K562 (cell line): ENCODE results near the gene ZNF385D. TPM values are rescaled to one million over a fixed set of nuclear protein-coding genes. Genes with fewer than 3 reads are reported as not detected.

Experiments
- ATAC-seq: fragments of 200-7000 bp; cut with Tn5 transposase; 3 replicates; pipeline ENCODE4 v1.9.1; 2020; ENCODE audit warnings: moderate library complexity
- BruUV-seq: library from RNA; stranded (reverse); fragments of 400-500 nt; replicated peaks from 2 replicates; lab custom pipeline; 2021; lab: Mats Ljungman, UMichigan
- CTCF ChIA-PET: fragments of 300-600 bp; formaldehyde crosslinking; extraction: SDS; loops from one replicate; lab custom pipeline; 2021; ENCODE audit warnings: low intra/inter-chr PET ratio; lab: Yijun Ruan, JAX
- POLR2A ChIA-PET: fragments of 300-600, 350-650 bp; sonication (Branson Sonifier 250); formaldehyde crosslinking; extraction: SDS; loops from one replicate; lab custom pipeline; 2021; ENCODE audit warnings: antibody characterized with exemption, inconsistent platforms; lab: Yijun Ruan, JAX
- DNase-seq, 4 experiments: peaks; one replicate each; pipeline versions ENCODE4 v3.0.0 to v3.0.0-alpha.2; 2011 to 2018; ENCODE audit warnings: low spot score in 3 of 4, mixed read lengths in 3 of 4; ENCODE audit errors: extremely low read depth in 1 of 4
- FAIRE-seq: peaks from 2 replicates; lab custom pipeline; 2011; peaks lifted over from hg19 to GRCh38; lab: Jason Lieb, UNC
- H2AFZ ChIP-seq: 2 replicates; pipeline ENCODE4 v1.6.0; 2011; ENCODE audit warnings: low read depth, low read length, control low read depth, inconsistent platforms
- H3K27ac ChIP-seq: fragments of 200-600 bp; 3 replicates; pipeline ENCODE4 v1.8.0; 2011; ENCODE audit warnings: low read depth, mild to moderate bottlenecking, control low read depth, inconsistent platforms, low read length, moderate library complexity, mixed read lengths; ENCODE audit errors: extremely low read depth
- H3K27me3 ChIP-seq, 2 experiments: fragments of 300-600 bp in 1 of 2; 2 replicates in 1 of 2; 3 replicates in 1 of 2; pipeline versions ENCODE4 v1.6.0 to v1.8.0; 2011; ENCODE audit warnings: inconsistent platforms in 2 of 2, low read length in 2 of 2, mild to moderate bottlenecking in 1 of 2, mixed read lengths in 1 of 2, moderate library complexity in 1 of 2; ENCODE audit not compliant: control insufficient read depth in 2 of 2, insufficient read depth in 2 of 2
- H3K36me3 ChIP-seq: fragments of 300-600 bp; 3 replicates; pipeline ENCODE4 v1.8.0; 2011; ENCODE audit warnings: mild to moderate bottlenecking, low read length, inconsistent platforms; ENCODE audit not compliant: control insufficient read depth, insufficient read depth
- H3K4me1 ChIP-seq, 2 experiments: fragments of 200-600 bp in 1 of 2; replicated peaks in 1 of 2; 2 replicates in 1 of 2; 3 replicates in 1 of 2; pipeline versions ENCODE4 v1.5.1 to v1.8.0; 2011; ENCODE audit warnings: inconsistent platforms in 2 of 2, low read length in 2 of 2, mild to moderate bottlenecking in 1 of 2, mixed read lengths in 1 of 2, moderate library complexity in 1 of 2; ENCODE audit not compliant: control insufficient read depth in 2 of 2, insufficient read depth in 2 of 2
- H3K4me2 ChIP-seq: 2 replicates; pipeline ENCODE4 v1.6.1; 2011; ENCODE audit warnings: low read length, control low read depth, inconsistent platforms, mixed read lengths; ENCODE audit not compliant: insufficient read depth
- H3K4me3 ChIP-seq: fragments of 200-600 bp; sonication (generic), shearing (Covaris generic); 2 replicates; pipeline ENCODE4 v1.5.1; 2016; ENCODE audit warnings: control low read depth, inconsistent platforms
- H3K79me2 ChIP-seq: fragments of 200-600 bp; 3 replicates; pipeline ENCODE4 v1.8.0; 2011; ENCODE audit warnings: low read length, inconsistent platforms; ENCODE audit not compliant: control insufficient read depth, insufficient read depth
- H3K9ac ChIP-seq, 2 experiments: 2 replicates each; pipeline versions ENCODE4 v1.6.0 to v1.6.1; 2011; ENCODE audit warnings: low read depth in 2 of 2, low read length in 2 of 2, control low read depth in 1 of 2, inconsistent platforms in 1 of 2, mild to moderate bottlenecking in 1 of 2, mixed read lengths in 1 of 2; ENCODE audit not compliant: insufficient read depth in 1 of 2
- H3K9me1 ChIP-seq: one replicate; pipeline ENCODE4 v1.6.0; 2011; ENCODE audit warnings: inconsistent platforms, mild to moderate bottlenecking, low read length, moderate library complexity; ENCODE audit not compliant: control insufficient read depth, insufficient read depth
- H3K9me3 ChIP-seq: replicated peaks from 2 replicates; pipeline ENCODE4 v1.5.1; 2011; ENCODE audit warnings: low read depth, low read length, inconsistent platforms; ENCODE audit not compliant: control insufficient read depth, insufficient read depth
- H4K20me1 ChIP-seq: replicated peaks from 2 replicates; pipeline ENCODE4 v1.6.1; 2011; ENCODE audit warnings: low read length, inconsistent platforms, mixed read lengths; ENCODE audit not compliant: control insufficient read depth, insufficient read depth
- ATF3 ChIP-seq, 2 experiments: fragments of 450-650 bp in 1 of 2; sonication (generic) in 1 of 2; formaldehyde crosslinking in 1 of 2; IDR thresholded peaks in 1 of 2; conservative IDR thresholded peaks in 1 of 2; 2 replicates each; pipeline versions ENCODE4 v1.6.1 to v1.8.1; 2016 to 2023; ENCODE audit warnings: mild to moderate bottlenecking in 2 of 2, moderate library complexity in 2 of 2, inconsistent platforms in 1 of 2, missing genetic modification reagents in 1 of 2
- CBX8 ChIP-seq: fragments of 200-600 bp; sonication (generic); IDR thresholded peaks from 2 replicates; pipeline ENCODE4 v1.6.1; 2012; ENCODE audit warnings: borderline replicate concordance, mixed run types, low read depth, mild to moderate bottlenecking, moderate library complexity, mixed read lengths, low read length, control low read depth, inconsistent platforms; ENCODE audit not compliant: poor library complexity, severe bottlenecking; ENCODE audit errors: extremely low read depth
- FOS ChIP-seq: IDR thresholded peaks from 3 replicates; pipeline ENCODE4 v1.6.1; 2011; ENCODE audit not compliant: insufficient read length; ENCODE audit errors: extremely low read depth
- FOXJ2 ChIP-seq: fragments of 200-800 bp; sonication (Bioruptor generic); IDR thresholded peaks from 2 replicates; pipeline ENCODE4 v1.6.1; 2016; ENCODE audit warnings: missing genetic modification characterization, missing compliant biosample characterization
- HCFC1 ChIP-seq: IDR thresholded peaks from 2 replicates; pipeline ENCODE4 v1.6.1; 2012; ENCODE audit warnings: low read depth, low read length, improper control_type of control experiment
- HMG20A ChIP-seq: fragments of 450-650 bp; formaldehyde crosslinking; conservative IDR thresholded peaks from 2 replicates; pipeline ENCODE4 v1.4.0; 2020; ENCODE audit warnings: mild to moderate bottlenecking, mixed read lengths
- HOMEZ ChIP-seq: fragments of 250-450 bp; sonication (Bioruptor Pico); IDR thresholded peaks from 2 replicates; pipeline ENCODE4 v1.4.0; 2020; ENCODE audit warnings: mild to moderate bottlenecking, moderate library complexity
- MEF2A ChIP-seq: IDR thresholded peaks from 2 replicates; pipeline ENCODE4 v1.6.1; 2011; ENCODE audit warnings: low read depth, mild to moderate bottlenecking, low read length, moderate library complexity; ENCODE audit not compliant: control insufficient read depth
- NCOA1 ChIP-seq: fragments of 450-650 bp; IDR thresholded peaks from 2 replicates; pipeline ENCODE4 v1.6.1; 2016; ENCODE audit warnings: low read depth
- RBM14 ChIP-seq: fragments of 200-400 bp; formaldehyde crosslinking; IDR thresholded peaks from 2 replicates; pipeline ENCODE4 v1.6.1; 2018; ENCODE audit warnings: low read depth, mild to moderate bottlenecking, low read length, moderate library complexity, borderline replicate concordance; ENCODE audit not compliant: insufficient read depth
- SAFB2 ChIP-seq: fragments of 200-400 bp; formaldehyde crosslinking; IDR thresholded peaks from 2 replicates; pipeline ENCODE4 v1.6.1; 2018; ENCODE audit warnings: borderline replicate concordance, low read length, low read depth, moderate library complexity; ENCODE audit not compliant: severe bottlenecking
- SMC3 ChIP-seq: conservative IDR thresholded peaks from 2 replicates; pipeline ENCODE4 v1.6.1; 2011; ENCODE audit warnings: low read depth, low read length, improper control_type of control experiment; ENCODE audit not compliant: insufficient read depth
- ZNF133 ChIP-seq: fragments of 250-450 bp; sonication (Bioruptor Pico); IDR thresholded peaks from 2 replicates; pipeline ENCODE4 v1.4.0; 2020; ENCODE audit warnings: mild to moderate bottlenecking
- ZNF274 ChIP-seq: IDR thresholded peaks from 2 replicates; pipeline ENCODE4 v1.6.1; 2011; ENCODE audit warnings: low read depth, mild to moderate bottlenecking, low read length, moderate library complexity, borderline replicate concordance
- ZNF77 ChIP-seq: fragments of 250-450 bp; sonication (Bioruptor Pico); IDR thresholded peaks from 2 replicates; pipeline ENCODE4 v1.5.0; 2020
- in situ Hi-C: fragments of 300-500 bp; cut with MboI; formaldehyde crosslinking; loops from 4 replicates; pipeline ENCODE4 v1.15.0; 2018; ENCODE audit warnings: inconsistent platforms, mixed read lengths
- intact Hi-C: fragments of 100-400 bp; cut with micrococcal nuclease; formaldehyde crosslinking; loops from 2 replicates; pipeline ENCODE4 v1.14.2; 2022
- polyA plus RNA-seq, 8 experiments: library from polyadenylated mRNA; depleted of rRNA in 4 of 8; stranded (reverse) in 5 of 8; unstranded in 3 of 8; fragments of >200 nt; fragmentation: Nextera tagmentation in 2 of 8; fragmentation: Illumina TruSeq in 1 of 8; extraction: Ambion mirVana in 2 of 8; extraction: Trizol in 1 of 8; gene quantifications; 2 replicates each; pipeline versions ENCODE4 v1.2.1 to v1.2.3, GENCODE V29; 2011 to 2014; ENCODE audit warnings: inconsistent platforms in 1 of 8, missing spikeins in 1 of 8
- total RNA-seq, 7 experiments: library from RNA; depleted of rRNA in 6 of 7; stranded (reverse); fragments of >200 nt in 6 of 7; fragmentation: Illumina TruSeq in 2 of 7; extraction: Trizol in 2 of 7; gene quantifications; 2 replicates each; pipeline versions ENCODE4 v1.2.1 to v1.2.3, GENCODE V29; 2011 to 2021; ENCODE audit warnings: low replicate concordance in 1 of 7

ZNF385D gene
- total and polyA plus RNA-seq, 9 of the 15 experiments (the other 6 are each of a cell fraction or from before 2014, with no cell fraction given): 0.14 to 1.7 (median 0.51) TPM

GRCh38 chr3:21564531-21564930 is 186.5 kb downstream of the ZNF385D start (continued):
- TF ChIP-seq ZNF274 (no peak), FOXJ2 (no peak), HCFC1 (no peak)

GRCh38 chr3:21562243-21562642 is 188.8 kb downstream of the ZNF385D start:
- no peaks in the 10 kb centered on the region for H3K9me1 ChIP-seq
- FAIRE-seq: no peak
- no peak for ATAC-seq
- H3K4me2 ChIP-seq: no peak overlapping the region
- H4K20me1 ChIP-seq: no peaks in the 10 kb centered on the region
- no peaks in the 10 kb centered on the region for H3K27me3 ChIP-seq
- no peak for DNase-seq
- in situ Hi-C loops: no loop called here
- no peak overlapping the region for H3K27ac ChIP-seq
- H3K4me3 ChIP-seq: no peak overlapping the region
- no peak overlapping the region for H2AFZ ChIP-seq
- H3K36me3 ChIP-seq: no peaks in the 10 kb centered on the region
- H3K4me1 ChIP-seq: no peaks in the 10 kb centered on the region
- H3K79me2 ChIP-seq: peaks cover 75% of the 10 kb centered on the region
- BruUV-seq: no TSS peak
- ChIA-PET CTCF (no interaction called here), POLR2A (no interaction called here)
- intact Hi-C loops: no loop called here
- no peak overlapping the region for H3K9ac ChIP-seq
- no peaks in the 10 kb centered on the region for H3K9me3 ChIP-seq
- TF ChIP-seq SAFB2 (no peak), CBX8 (no peak), ZNF77 (CRISPR knock-in tag) (no peak), ZNF133 (CRISPR knock-in tag) (no peak), FOS (no peak), SMC3 (no peak), HMG20A (CRISPR knock-in tag) (no peak), MEF2A (peak; percentile 87), HOMEZ (no peak), NCOA1 (no peak), ATF3 (IDR thresholded peaks at IDR 0.05) (peak; percentile 39), ATF3 (CRISPR knock-in tag; conservative IDR thresholded peaks at IDR 0.05) (no peak), RBM14 (no peak)
